Stimulated activated CD4-positive, alpha-beta T cell treated with anti-CD3 and anti-CD28 coated beads, Interleukin-4, amount 100 ng/mL, for 48 hours (primary cell): ENCODE data around the gene GTF2H3.

Source experiments
- DNase-seq, 2 donors: peaks; one replicate each; pipeline ENCODE4 v3.0.0-alpha.2; 2020; ENCODE audit warnings: low read depth in 2 of 2

GTF2H3 gene

DNA sequence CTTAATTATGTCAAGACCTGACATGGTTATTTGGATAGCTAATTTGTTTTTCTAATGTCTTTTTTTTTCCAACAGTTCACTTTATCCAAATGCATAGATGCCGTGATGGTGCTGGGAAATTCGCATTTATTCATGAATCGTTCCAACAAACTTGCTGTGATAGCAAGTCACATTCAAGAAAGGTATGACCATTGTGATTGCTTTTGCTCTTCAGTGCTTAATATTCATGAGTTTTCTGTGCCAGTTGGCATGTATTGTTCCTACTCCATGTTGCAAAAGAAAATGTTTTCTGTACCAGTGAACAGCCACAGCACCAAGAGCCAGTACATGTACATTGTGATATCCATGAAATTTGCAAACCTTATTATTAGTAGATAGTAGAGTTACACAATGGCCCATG is 11.8 kb downstream of the GTF2H3 start:
- DNase-seq, result no peak

DNA sequence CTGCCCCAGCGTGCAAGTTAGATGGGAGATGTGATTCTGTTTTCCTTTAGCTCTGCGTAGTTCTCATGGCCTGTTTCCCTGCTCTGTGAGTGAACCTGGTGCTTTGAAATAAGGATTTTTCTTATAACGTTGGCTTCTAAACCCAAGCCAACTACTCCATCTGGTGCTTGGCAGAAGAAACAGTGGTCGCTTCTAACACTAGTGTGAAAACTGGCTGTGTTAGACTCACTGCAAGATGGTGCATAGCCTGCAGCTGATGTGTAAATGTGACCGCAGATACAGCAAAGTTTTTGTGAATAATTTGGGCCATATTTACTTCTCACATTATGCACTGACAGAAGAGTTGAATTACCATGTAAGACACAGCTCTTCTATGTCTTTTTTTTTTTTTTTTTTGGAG is 12.2 kb downstream of the GTF2H3 start:
- no peak for DNase-seq

DNA sequence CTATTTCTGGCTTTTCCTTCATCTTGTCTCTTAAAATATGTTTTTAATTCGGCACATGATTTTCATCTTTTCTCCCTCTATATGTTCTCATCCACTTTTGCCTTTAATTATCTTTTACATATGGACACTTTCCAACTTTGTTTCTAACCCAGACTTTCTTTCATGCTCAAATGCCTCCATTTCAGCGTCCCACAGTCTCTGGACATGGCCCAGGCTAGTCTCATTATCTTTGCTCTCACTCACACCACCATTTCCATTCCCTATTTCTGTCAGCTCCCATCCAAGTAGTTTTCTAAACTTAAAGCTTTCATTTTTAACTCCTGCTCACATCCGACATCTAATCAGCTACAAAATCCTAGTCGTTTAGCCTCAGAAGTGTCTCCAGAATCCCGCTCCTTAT is 14.8 kb downstream of the GTF2H3 start:
- no peak for DNase-seq

DNA sequence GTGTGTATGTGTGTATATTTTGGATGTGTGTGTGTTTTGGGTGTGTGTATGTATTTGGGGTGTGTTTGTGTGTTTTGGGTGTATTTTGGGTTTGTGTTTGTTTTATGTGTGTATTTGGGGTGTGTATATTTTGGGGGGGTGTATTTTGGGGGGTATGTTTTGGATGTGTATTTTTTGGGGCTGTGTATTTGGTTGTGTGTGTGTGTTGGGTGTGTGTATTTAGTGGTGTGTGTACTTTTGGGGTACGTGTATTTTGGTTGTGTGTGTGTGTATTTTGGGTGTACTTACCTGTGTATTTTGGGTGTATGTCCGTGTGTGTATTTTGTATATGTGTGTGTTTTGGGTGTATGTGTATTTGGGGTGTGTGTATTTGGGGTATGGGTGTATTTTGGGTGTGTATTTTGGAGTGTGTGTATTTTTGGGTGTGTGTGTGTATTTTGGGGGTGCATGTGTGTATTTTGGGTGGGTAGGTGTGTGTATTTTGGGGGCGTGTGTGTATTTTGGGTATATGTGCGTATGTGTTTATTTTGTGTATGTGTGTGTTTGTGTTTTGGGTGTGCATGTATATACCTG is 20.6 kb downstream of the GTF2H3 start:
- no peak for DNase-seq

DNA sequence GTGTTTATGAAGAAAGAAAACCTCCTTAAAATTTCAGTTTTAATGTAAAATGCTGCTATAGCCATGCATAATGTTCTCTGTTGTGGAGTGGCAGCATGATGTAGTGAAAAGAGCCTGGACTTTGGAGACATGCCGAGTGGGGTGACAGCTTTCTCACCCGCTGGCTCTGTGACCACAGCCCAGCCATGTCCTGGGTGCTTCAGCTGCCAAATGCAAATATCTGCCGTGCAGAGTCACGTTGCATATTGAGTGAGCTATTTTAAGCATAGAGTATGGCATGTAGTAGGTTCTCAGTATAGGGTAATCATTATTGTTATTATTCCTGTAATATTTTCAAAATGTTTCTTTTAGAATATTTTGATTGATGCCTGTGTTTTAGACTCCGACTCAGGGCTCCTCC is 21.8 kb downstream of the GTF2H3 start:
- no peak for DNase-seq

DNA sequence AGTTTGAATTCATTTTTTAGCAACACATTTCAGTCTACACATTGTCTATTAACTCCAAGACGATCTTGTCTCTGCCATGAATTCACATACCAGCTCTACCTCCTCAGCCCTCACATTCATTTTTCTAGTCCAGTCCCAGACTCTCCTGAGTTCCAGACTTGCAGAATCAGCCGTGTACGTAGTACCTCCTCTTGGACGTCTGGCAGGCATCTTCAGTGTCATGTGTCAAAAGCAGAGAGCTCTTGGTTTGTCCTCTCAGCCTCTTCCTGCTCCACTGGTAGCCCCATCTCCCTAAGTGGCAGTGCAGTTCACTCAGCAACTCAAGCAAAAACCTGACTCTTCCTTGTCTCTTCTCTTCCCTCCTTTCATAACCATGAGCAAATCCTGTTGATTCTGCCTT is 22.8 kb downstream of the GTF2H3 start:
- no peak for DNase-seq

DNA sequence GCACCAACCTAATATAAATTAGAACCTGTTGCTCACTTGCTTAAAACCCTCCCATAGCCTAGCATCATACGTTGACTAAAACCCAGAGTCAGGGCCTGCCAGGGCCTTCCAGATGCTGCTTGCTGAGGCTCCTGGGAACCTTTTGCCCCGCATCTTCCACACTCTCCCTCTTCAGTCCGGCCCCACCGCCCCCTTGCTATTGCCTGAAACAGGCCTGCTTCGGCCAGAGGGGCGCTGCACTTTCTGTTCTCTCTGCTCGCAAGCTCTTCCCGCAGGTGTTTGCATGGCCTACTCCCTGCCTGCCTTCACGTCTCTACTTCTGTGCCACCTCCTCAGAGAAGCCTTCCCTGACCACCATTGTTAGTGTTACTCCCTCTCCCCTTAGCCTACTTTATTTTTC is 23.6 kb downstream of the GTF2H3 start:
- no peak for DNase-seq

DNA sequence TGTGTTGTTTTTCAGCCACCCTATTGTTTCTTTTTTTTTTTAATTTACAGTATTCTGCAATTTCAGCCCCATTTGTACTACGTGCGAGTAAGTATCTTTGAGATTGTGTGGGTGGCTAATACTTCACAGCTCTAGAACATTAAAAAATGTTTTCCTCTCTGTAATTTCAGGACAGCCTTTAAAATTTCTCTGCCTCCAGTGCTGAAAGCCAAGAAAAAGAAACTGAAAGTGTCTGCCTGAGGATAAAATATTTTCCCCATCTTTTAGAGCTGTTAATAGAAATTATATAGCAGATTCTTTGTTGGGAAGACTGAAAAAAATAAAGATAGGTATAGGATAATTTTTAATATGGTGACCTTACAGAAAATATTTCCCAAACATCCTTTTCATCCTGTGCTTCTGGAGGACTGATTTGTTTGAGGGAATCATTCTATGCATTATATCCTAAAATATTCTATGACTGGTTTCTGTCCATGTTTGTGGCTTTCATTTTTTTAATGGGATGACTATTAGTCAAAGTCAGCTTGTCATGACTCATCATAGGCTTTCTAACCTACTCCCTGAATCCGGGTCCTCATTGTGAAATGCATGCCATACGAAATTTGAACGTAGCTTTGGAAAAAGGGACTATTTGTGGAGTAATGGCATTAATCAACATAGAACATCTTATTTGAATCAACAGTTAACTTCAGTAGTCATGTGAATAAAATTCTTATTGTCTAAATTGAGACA is 26.5 kb downstream of the GTF2H3 start:
- DNase-seq, result no peak

DNA sequence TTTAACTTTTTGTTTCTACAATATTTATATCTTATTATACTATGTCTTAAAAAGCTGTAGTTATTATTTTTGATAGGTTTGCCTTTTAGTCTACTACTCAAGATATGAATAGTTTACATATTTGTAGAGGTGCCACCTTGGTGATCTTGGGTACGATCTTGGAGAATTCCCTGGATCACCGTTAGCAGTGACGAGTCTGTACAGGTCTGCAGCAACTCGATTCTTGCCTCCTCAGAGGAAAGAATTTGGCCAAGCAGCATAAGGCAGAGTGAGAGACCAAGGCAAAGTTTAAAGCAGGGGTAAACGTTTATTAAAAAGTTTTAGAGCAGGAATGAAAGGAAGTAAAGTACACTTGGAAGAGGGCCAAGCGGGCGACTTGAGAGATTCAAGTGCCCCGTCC is 34.1 kb downstream of the GTF2H3 start:
- DNase-seq, result no peak

DNA sequence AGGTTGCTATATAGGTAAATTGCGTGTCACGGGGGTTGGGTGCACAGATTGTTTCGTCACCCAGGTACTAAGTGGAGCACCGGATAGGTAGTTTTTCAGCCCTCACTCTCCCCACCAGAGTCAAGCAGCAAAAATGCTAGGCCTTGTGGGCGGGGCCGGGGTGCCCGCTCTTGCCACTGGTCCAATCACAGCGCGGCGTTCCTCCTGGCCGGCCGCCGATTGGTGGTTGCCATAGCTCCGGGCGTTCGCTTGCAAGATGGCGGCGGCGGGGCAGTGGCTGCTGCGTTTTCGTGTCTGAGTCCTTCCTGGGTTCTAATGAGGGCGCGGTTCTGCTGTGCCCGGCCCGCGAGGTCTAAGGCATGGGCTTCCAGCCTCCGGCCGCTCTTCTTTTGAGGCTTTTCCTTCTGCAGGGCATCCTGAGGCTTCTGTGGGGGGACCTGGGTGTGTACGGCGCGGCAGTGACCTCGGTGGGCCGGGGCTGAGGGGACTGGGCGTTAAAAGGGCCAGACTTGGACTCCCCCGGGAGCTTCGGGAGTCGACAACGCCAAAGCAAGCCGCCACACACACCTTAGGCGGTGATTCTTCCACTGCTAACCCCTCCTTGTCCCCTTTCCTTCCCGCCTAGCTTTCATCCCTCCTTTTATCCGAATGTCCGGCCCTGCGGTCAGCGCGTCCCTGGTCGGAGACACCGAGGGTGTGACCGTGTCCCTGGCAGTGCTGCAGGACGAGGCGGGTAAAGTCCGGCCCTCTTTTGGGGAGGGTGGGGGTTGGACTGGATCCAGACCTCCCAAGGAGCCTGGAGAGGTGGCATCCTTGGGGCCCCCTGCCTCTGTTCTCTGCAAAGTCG is 37.5 kb downstream of the GTF2H3 start, which contains the start of gene TCTN2:
TCTN2 (plus strand) TSS at position 232 of the 847 bp plus-strand sequence; CDS start at position 360, 128 bp downstream.
- peak; percentile 94 to 95 for DNase-seq

DNA sequence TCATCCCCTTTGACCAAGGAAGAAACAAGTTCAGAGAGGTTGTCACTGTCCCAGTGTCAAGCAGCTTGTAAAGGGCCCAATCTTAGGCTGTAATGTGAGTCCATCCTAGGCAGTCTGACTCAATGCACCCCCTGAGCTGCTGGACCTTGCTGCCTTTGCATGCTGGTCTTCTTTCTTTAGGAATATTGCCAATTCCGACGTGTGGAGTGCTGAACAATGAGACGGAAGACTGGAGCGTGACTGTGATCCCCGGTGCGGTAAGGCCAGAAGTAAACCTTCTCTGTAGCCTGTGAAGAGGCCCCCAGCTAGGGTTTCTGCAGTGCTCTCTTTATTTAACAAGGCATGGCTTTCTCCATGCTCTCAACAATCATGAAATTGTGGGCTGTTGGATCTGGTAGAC is 38.2 kb downstream of the GTF2H3 start:
- DNase-seq, result no peak

DNA sequence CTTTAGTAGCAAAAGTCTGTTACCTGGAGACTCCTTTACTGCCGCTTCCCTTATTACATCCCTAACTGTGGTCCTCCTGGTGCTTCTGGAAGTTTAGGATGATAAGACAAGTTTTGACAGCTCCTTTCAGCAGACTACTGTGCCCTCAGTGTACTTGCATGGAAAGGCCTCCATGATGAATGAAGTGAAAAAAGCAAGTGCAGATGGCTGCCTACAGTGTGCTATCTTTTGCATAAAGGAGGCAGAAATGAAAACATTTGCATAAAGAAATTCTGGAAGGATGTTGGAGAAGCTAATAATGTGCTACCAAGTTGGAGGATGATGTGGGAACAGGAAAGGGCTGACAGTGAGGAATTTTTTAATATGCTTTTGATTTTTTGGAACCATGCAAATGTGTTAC is 41.8 kb downstream of the GTF2H3 start:
- DNase-seq, result no peak

DNA sequence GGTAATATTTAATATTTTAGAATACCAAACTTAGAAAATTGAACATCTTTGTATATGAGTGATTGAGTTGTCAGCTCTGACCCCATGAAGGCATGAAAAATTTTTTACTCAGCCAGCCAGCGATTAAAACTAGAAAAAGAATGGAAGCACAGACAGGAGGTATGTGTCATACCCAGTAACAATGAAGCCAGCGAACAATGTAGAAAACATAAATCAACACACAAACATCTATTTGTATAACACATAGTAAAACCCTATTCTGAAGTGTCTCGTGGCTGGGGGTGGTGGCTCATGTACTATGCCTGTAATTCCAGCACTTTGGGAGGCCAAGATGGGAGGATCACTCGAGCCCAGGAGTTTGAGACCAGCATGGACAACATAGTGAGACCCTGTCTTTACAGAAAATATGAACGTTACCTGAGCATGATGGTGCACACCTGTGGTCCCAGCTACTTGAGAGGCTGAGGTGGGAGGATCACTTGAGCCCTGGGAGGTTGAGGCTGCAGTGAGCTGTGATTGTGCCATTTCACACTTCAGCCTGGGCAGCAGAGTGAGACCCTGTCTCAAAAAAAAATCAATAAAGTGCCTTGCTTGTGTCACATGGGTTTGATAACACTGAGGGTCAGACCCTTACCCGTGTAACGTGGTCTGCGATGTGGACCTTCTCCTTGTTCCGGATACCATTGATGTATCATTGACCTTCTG is 43.1 kb downstream of the GTF2H3 start:
- no peak for DNase-seq

DNA sequence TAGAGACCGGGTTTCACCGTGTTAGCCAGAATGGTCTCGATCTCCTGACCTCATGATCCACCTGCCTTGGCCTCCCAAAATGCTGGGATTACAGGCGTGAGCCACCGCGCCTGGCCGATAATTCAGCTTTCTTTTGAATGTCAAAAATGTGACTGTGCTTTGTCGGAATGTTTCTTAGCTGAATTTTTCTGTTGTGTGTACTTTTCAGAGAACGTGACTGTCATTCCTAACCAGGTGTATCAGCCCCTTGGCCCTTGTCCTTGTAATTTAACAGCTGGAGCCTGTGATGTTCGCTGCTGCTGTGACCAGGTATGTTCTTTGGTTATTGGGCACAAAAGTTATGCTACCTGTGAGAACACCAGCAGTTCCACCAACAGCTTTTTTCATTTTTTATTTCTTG is 45.4 kb downstream of the GTF2H3 start:
- DNase-seq, result no peak

DNA sequence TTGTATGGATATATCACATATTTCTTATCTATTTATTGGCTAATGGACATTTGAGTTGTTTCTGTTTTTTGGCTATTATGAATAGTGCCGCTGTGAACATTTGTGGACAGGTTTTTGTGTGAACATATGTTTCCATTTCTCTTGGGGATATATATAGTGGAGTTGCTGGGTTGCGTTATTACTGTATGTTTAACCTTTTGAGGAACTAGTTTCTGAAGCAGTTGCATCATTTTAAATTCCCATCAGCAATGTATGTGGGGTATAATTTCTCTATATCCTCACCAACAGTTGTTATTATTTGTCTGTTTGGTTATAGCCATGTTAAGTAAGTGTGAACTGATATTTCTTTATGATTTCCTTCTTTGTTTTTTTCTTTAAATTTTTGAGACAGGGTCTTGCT is 48.0 kb downstream of the GTF2H3 start:
- DNase-seq, result no peak

DNA sequence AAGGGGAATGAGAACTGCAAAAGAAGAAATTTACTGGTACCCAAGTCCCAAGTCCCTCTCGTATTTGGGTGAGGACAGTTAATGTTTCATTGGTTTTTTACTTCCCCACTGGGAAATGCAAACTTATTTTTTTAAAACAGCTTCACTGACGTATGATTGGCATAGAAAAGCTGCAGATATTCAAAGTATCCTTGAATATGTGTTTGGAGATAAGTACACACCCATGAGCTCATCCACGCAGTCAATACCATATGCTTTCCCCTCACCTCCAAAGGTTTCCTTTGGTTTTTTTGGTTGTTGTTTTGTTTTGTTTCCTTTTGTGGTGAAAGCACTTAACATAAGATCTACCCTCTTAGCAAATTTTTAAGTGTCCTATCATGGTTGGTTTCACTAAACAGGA is 50.3 kb downstream of the GTF2H3 start:
- DNase-seq, result no peak

DNA sequence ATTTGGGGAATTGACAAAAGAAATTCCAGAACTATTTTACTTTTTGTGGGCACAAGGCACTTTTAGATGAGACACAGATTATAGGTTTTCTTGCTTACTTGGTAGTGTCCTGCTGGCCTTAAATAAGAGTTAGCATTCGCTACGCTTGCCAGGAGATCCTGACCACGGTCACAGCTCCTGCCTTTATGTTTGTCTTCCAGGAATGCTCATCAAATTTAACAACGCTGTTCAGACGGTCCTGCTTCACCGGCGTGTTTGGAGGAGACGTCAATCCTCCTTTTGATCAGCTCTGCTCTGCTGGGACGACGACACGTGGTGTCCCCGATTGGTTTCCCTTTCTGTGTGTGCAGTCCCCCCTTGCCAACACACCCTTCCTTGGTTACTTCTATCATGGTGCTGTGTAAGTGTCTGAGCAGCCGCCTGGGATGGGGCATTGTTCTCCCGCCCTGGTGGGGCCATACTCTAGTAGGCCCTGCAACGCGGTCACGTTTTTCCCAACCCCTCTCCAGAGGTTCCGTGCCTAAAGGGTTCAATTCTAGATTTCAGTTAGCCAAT is 53.1 kb downstream of the GTF2H3 start:
- no peak for DNase-seq

DNA sequence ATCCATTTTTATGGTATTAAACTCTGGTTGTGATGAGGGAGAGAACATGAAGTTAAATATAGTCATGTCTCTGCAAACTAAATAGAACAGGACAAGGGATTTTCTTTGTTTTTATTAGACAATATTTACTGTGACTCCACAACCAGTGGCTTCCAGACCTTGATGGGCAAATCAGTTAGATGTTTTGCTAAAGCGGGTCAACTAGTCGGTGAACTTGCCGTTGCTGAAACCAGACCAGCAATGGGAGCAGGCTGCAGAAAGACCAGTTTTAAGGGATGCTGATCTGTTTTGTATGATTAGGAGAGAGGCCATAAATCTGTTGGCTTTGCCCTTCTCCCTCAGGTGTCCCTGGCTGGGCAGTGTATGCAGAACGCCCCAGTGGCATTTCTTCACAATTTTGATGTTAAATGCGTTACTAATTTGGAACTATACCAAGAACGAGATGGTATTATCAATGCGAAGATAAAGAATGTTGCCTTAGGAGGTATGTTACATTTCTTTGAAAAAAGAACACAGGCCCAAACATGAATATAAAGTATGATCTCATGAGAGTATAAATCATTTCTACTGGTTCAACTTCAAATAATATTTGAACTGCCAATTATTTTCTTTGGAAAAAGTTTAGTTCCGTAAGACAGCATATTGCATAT is 56.7 kb downstream of the GTF2H3 start:
- DNase-seq, result no peak

DNA sequence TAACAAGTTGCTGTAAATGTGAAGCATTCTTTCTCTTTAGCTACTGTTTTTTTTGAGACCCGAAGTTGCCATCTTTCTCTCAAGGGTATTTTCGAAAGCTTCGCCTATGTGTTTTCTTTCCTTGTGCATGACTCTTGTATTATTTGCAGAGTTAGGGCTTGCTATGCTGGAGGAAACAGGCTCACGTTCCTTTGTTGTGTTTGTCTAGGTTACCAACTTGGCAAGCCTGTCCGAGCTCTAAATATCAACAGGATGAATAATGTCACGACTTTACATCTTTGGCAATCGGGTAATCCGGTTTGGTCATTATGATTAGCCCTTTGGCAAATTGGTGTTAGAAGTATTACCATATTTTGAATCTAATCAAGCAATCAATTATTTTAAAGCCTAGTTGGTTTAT is 62.6 kb downstream of the GTF2H3 start:
- no peak for DNase-seq

DNA sequence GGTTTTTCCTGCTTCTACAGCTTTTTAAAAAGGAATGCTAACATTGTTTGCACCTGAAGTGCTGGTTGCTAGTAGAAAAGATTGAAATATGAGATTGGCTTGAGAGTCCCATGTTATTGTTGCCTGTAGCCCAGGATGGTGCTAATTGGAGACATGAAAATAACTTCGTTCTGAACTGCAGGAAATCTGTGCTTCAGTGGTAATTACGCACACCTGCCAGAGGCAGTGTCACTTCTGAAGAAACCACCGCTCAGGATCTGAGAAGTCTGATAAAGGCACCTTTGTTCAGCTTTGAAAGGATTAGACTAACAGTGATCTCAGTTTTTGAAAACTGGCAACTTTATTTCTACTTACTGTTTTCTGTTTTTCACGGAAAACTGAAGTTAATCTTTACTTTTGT is 63.0 kb downstream of the GTF2H3 start:
- no peak for DNase-seq

DNA sequence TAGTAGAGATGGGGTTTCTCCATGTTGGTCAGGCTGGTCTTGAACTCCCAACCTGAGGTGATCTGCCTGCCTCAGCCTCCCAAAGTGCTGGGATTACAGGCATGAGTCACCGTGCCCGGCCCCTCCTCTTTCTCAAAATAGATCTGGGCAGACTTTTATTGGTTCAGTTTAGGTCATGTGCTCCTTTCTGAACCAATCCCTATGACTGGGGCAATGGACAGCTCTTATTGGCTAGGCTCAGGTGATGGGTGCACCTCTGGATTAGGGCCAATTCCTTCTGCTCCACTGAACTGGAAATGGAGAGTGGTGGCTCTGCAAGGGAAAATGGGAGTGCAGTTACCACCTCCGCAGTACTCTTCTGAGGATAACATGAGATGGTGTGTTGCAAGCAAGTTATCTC is 72.3 kb downstream of the GTF2H3 start:
- DNase-seq, result no peak
